IPS DF 6.9 (cell line): ENCODE results near the gene ZNF415.
"Not testable (repeated sequence)": the region's sequence is repeated elsewhere in the genome, so short reads cannot be mapped to it uniquely, and the experiment has no call there.

Experiments used
- DNase-seq: peaks from one replicate; pipeline ENCODE4 v3.0.0-alpha.2; 2013; ENCODE audit warnings: low read depth, low spot score
- H3K27ac ChIP-seq: one replicate; pipeline ENCODE4 v1.5.1; 2013; ENCODE audit warnings: low read length, control low read depth
- H3K27me3 ChIP-seq: 2 replicates; pipeline ENCODE4 v1.6.1; 2013; ENCODE audit warnings: mild to moderate bottlenecking, low read length; ENCODE audit not compliant: control insufficient read depth, insufficient read depth
- H3K36me3 ChIP-seq: 2 replicates; pipeline ENCODE4 v1.6.1; 2013; ENCODE audit warnings: low read length; ENCODE audit not compliant: control insufficient read depth, insufficient read depth
- H3K4me1 ChIP-seq: 2 replicates; pipeline ENCODE4 v1.6.1; 2013; ENCODE audit warnings: low read length; ENCODE audit not compliant: control insufficient read depth, insufficient read depth
- H3K4me3 ChIP-seq: 2 replicates; pipeline ENCODE4 v1.5.1; 2013; ENCODE audit warnings: mild to moderate bottlenecking, low read length
- H3K9me3 ChIP-seq: 2 replicates; pipeline ENCODE4 v1.6.1; 2013; ENCODE audit warnings: low read length, inconsistent platforms; ENCODE audit not compliant: control insufficient read depth, insufficient read depth
- WGBS: extraction: QIAGEN DNeasy Blood & Tissue Kit; methylation state at CpG from one replicate; pipeline ENCODE4 v1.1.7; 2013; ENCODE audit warnings: mixed read lengths, missing lambda C conversion rate; ENCODE audit not compliant: insufficient read length, insufficient coverage; 5-methylcytosine and 5-hydroxymethylcytosine counted together

The ZNF415 gene

DNA sequence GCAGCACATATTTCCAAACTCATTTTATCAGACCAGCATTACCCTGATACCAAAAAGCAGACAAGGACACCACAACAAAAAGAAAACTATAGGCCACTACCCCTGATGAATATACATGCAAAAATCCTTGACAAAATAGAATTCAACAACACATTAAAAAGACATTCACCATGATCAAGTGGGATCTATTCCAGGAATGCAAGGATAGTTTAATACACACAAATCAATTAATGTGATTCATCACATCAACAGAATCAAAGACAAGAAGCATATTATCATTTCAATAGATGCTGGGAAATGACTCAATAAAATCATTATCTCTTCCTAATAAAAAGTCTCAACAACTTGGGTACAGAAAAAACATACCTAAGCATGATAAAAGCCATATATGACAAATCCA lies 14.9 kb upstream of the ZNF415 start:
- Histone ChIP-seq H3K4me1 (no peaks in the 10 kb centered on the region), H3K9me3 (no peaks in the 10 kb centered on the region), H3K36me3 (peaks cover 2% of the 10 kb centered on the region; the same call in 1 of the 2 replicates), H3K27ac (no peak overlapping the region), H3K27me3 (no peaks in the 10 kb centered on the region), H3K4me3 (no peak overlapping the region)
- DNase-seq: no peak

DNA sequence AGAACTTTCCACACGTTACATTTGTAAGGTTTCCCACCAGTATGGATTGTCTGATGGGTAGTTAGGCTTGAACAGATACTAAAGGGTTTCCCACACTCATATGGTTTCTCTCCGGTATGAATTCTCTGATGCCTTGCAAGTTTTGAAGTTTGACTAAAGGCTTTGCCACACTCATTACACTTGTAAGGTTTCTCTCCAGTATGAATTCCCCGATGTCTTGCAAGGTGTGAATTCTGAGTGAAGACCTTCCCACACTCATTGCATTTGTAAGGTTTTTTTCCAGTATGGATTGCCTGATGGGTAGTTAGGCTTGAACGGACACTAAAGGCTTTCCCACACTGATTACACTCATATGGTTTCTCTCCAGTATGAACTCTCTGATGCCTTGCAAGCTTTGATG lies 7.6 kb upstream of the ZNF415 start:
- H3K9me3 ChIP-seq: peaks cover 5% of the 10 kb centered on the region
- H3K27ac ChIP-seq: no peak overlapping the region
- peaks cover 13% of the 10 kb centered on the region; the same call in 1 of the 2 replicates for H3K36me3 ChIP-seq

DNA sequence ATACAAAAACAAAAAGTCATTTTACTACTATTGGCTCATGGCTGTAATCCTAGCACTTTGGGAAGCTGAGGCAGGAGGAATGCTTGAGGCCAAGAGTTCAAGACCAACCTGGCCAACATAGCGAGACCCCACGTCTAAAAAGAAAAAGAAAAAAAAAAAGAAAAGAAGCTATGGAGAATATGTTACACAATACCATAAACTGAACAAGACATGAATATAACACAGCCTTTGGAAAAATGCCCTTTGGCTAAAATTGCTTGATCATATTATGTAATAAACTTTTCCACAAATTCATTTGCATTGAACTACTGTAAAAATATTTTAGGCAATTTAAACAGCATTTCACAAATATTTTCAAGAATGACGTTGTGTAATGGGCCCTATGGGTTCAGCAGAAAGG lies 3.7 kb upstream of the ZNF415 start:
- peaks cover 2% of the 10 kb centered on the region; the same call in 1 of the 2 replicates for H3K4me1 ChIP-seq
- no CpG with 5 or more reads among the region's 3 CpGs for WGBS

More for the DNA sequence above, 7.6 kb upstream of the ZNF415 start:
- DNase-seq: no peak
- no peak overlapping the region for H3K4me3 ChIP-seq
- H3K4me1 ChIP-seq: no peaks in the 10 kb centered on the region
- WGBS: no CpG with 5 or more reads among the region's 4 CpGs
- no peaks in the 10 kb centered on the region for H3K27me3 ChIP-seq

DNA sequence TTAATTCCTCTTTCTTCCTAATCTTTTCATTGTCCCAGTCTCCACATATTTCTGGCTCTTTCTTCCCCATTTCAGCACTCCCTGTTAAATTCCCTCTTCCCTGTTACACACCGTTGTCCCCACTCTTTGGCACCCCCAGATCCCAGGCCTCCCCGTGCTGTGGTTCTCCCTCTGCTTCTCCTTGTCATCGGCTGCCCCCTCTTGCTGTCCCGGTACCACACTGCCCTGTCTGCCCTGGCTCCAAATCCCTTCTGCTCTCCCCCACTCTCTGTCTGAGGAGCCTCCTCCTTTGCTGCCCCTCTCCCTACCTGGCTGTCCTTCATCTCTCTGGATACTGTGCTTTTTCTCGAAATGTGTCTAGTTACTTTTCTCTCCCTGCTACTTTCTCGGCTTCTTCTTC lies 983 bp downstream of the ZNF415 start:
- no CpG with 5 or more reads among the region's 6 CpGs for WGBS
- H3K36me3 ChIP-seq: no peaks in the 10 kb centered on the region
- H3K4me1 ChIP-seq: peaks cover 2% of the 10 kb centered on the region; the same call in 1 of the 2 replicates
- no peaks in the 10 kb centered on the region; the same call in 1 of the 2 replicates for H3K27me3 ChIP-seq
- no peaks in the 10 kb centered on the region for H3K9me3 ChIP-seq
- DNase-seq: no peak
- no peak overlapping the region for H3K27ac ChIP-seq
- no peak overlapping the region for H3K4me3 ChIP-seq

More for the DNA sequence above, 3.7 kb upstream of the ZNF415 start:
- peaks cover 4% of the 10 kb centered on the region; the same call in 1 of the 2 replicates for H3K36me3 ChIP-seq
- DNase-seq: no peak
- no peaks in the 10 kb centered on the region; the same call in 1 of the 2 replicates for H3K27me3 ChIP-seq
- no peak overlapping the region for H3K27ac ChIP-seq
- peaks cover 4% of the 10 kb centered on the region for H3K9me3 ChIP-seq
- H3K4me3 ChIP-seq: no peak overlapping the region

DNA sequence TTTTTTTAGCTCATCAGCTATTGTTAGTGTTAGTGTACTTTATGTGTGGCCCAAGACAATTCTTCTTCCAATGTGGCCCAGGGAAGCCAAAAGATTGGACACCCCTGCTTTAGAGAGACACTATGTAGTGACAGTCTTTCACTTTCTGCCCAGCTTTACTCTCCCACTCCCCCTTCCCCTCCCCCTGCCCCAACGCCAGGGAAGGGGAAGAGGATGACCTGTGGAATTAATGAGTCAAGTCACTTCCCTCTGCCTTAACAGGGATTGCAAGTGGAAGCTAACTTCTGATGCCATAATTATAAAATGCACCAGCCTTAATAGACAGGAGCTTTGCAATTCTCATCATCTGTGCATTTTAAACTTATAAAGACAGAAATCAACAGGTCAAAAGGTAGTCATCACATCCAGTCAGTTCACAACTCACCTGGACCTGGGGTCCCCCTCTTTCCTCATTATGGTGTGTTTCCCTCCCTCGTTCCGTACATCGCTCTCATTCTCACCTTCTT lies 1.6 kb downstream of the ZNF415 start:
- DNase-seq: no peak
- no peaks in the 10 kb centered on the region for H3K9me3 ChIP-seq
- peaks cover 2% of the 10 kb centered on the region; the same call in 1 of the 2 replicates for H3K4me1 ChIP-seq
- WGBS: 100% methylated on average over 1 of the region's 4 CpGs
- H3K27me3 ChIP-seq: no peaks in the 10 kb centered on the region; the same call in 1 of the 2 replicates
- no peaks in the 10 kb centered on the region for H3K36me3 ChIP-seq
- H3K27ac ChIP-seq: no peak overlapping the region
- H3K4me3 ChIP-seq: no peak overlapping the region

DNA sequence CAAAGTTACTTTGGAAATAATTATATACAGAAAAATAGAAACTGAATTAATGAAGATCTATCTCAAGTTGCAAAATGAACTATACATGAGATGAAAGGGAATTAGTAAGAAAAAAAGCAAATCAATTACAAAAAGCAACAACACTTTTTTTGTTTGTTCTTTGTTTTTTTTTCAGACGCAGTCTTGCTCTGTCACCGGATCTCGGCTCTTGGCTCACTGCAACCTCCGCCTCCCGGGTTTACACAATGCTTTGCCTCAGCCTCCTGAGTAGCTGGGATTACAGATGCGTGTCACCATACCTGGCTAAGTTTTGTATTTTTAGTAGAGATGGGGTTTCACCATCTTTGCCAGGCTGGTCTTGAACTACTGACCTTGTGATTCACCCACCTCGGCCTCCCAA lies 2.2 kb downstream of the ZNF415 start:
- H3K27me3 ChIP-seq: no peaks in the 10 kb centered on the region; the same call in 1 of the 2 replicates
- H3K4me3 ChIP-seq: no peak overlapping the region
- H3K27ac ChIP-seq: no peak overlapping the region
- peaks cover 2% of the 10 kb centered on the region; the same call in 1 of the 2 replicates for H3K4me1 ChIP-seq
- H3K9me3 ChIP-seq: no peaks in the 10 kb centered on the region
- no CpG with 5 or more reads among the region's 7 CpGs for WGBS
- DNase-seq: no peak
- no peaks in the 10 kb centered on the region for H3K36me3 ChIP-seq

DNA sequence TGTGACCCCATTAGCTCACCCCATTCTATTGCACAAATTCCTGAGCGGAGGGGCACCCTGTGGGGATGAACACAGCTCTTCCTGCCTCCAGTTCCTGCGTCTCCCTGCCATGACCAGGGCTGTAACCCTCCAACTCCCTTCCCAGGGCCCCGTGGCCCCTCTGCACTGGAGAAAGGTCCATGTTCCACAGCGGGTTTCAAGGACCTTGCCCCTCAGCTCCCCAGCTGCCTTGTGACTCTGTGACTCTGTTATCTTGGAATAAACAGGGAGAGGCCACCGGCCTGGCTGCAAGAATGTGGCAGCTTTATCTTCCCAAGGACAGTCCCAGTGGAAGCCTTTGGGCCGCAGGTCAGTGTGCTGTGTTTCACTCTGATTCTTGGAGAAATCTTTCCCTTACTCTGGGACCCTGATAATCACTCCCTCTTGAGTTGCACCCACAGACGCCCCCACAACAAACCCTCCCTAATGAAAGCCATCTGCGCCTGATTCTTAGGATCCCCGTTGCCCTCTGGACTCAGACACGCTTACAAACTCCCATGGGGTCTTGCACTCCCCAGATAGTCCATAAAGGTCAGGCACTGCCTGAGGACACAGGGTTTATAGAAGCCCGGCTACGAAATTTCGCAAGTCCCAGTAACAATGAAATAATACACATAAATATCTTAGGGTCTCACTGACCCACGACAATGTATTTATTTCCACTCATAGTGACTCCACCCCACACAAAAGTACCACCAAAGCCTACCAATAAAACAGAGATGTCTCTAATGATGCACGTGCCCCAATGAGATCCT lies 5.8 kb downstream of the ZNF415 start:
- not testable (repeated sequence) for H3K27me3 ChIP-seq, H3K36me3 ChIP-seq, H3K27ac ChIP-seq, H3K9me3 ChIP-seq, DNase-seq, H3K4me3 ChIP-seq, H3K4me1 ChIP-seq
- WGBS: no CpG with 5 or more reads among the region's 15 CpGs

DNA sequence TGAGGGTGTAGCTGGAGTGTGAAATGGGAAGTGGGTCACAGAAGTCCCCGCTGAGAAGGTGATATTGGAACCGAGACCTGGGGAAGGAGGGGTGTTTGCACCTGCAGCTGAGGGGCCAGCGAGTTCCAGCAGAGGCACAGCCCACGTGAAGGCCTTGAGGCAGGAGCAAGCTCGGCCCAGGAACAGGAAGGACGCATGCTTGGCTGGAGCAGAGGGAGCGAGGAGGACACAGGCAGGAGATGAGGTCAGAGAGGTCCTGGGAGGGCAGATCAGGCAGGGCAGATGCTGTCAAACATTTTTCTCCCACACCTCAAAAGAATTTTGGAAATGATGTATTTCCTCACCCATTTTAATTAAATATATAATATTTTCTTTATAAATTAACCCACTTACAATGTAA lies 9.3 kb downstream of the ZNF415 start:
- no peak overlapping the region for H3K4me3 ChIP-seq

DNA sequence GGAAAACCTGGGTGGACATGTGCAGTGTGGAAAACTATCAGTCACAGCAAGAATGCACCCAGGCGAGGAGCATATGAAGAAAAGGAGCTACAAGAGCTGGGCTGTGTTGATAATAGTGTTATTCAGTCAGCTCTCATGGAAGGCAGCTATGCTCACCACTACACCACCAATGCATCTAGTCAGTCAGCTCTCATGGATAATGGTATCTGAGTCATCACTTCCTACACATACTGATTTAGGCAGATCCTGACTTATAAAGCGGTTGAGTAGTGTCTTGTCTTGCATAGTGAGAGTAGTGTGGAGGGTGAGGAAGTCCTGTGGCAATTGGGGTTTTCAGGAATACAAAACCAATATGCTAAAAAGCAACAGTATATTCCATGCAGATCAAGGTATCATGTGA lies 20.4 kb downstream of the ZNF415 start:
- DNase-seq: no peak
- H3K4me1 ChIP-seq: no peaks in the 10 kb centered on the region
- H3K27ac ChIP-seq: no peak overlapping the region
- no peaks in the 10 kb centered on the region for H3K27me3 ChIP-seq
- no peaks in the 10 kb centered on the region; the same call in 1 of the 2 replicates for H3K36me3 ChIP-seq
- H3K9me3 ChIP-seq: no peaks in the 10 kb centered on the region
- no peak overlapping the region for H3K4me3 ChIP-seq
- WGBS: no CpG with 5 or more reads among the region's 2 CpGs

More for the DNA sequence above, 9.3 kb downstream of the ZNF415 start:
- H3K36me3 ChIP-seq: no peaks in the 10 kb centered on the region
- DNase-seq: no peak
- no CpG with 5 or more reads among the region's 7 CpGs for WGBS
- H3K27ac ChIP-seq: no peak overlapping the region
- no peaks in the 10 kb centered on the region for H3K4me1 ChIP-seq
- H3K9me3 ChIP-seq: no peaks in the 10 kb centered on the region
- no peaks in the 10 kb centered on the region for H3K27me3 ChIP-seq

DNA sequence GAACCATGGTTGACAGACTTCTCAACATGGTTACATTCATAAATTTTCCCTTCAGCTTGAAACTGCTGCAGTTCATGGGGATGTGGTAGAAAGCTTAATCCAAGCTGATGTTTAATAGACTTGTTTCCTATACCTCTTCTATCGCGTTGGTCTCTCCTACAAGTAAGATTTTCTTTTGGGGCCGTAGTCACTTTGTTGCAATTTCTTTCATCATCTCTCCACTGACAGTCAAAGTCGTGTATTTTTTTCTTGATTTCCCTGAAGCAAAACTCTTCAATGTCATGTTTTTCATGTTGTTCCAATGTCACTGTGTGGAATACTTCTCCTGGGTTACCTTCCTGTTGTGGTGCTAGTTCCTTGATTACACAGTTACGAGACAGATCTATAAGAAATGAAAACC lies 23.2 kb downstream of the ZNF415 start:
- no peak for DNase-seq
- no peaks in the 10 kb centered on the region for H3K27me3 ChIP-seq
- H3K4me3 ChIP-seq: no peak overlapping the region
- no peaks in the 10 kb centered on the region; the same call in 1 of the 2 replicates for H3K36me3 ChIP-seq
- no CpG with 5 or more reads among the region's 5 CpGs for WGBS
- no peaks in the 10 kb centered on the region for H3K9me3 ChIP-seq
- H3K4me1 ChIP-seq: no peaks in the 10 kb centered on the region
- H3K27ac ChIP-seq: no peak overlapping the region
